CD4-positive, CD25-positive, alpha-beta regulatory T cell (primary cell): Measurements from ENCODE around the gene HMGXB4. TPM values are rescaled to one million over a fixed set of nuclear protein-coding genes. Genes with fewer than 3 reads are reported as not detected.

Experiments used
- ATAC-seq, 2 donors: fragments of 150-1000 bp; cut with Tn5 transposase; one replicate each; pipeline ENCODE4 v1.10.0; 2021; ENCODE audit warnings: low read depth in 2 of 2, moderate number of reproducible peaks in 2 of 2, moderate library complexity in 1 of 2
- DNase-seq, 3 donors: peaks; one replicate each; pipeline versions ENCODE4 v3.0.0 to v3.0.0-alpha.2; 2012 to 2022; ENCODE audit warnings: mixed read lengths in 1 of 3
- H3K27ac ChIP-seq: one replicate; pipeline ENCODE4 v1.7.0; 2013; ENCODE audit warnings: mild to moderate bottlenecking, low read length; ENCODE audit not compliant: insufficient read depth, poor library complexity, severe bottlenecking
- H3K27me3 ChIP-seq: one replicate; pipeline ENCODE4 v1.7.0; 2013; ENCODE audit warnings: low read length; ENCODE audit not compliant: control insufficient read depth, insufficient read depth
- H3K36me3 ChIP-seq: one replicate; pipeline ENCODE4 v1.7.0; 2013; ENCODE audit warnings: mild to moderate bottlenecking, low read length, moderate library complexity; ENCODE audit not compliant: control insufficient read depth, insufficient read depth
- H3K4me1 ChIP-seq: 2 replicates; pipeline ENCODE4 v1.7.0; 2013; ENCODE audit warnings: mild to moderate bottlenecking, low read length; ENCODE audit not compliant: insufficient read depth, control insufficient read depth, poor library complexity, severe bottlenecking
- H3K4me3 ChIP-seq: one replicate; pipeline ENCODE4 v1.7.0; 2013; ENCODE audit warnings: low read depth, mild to moderate bottlenecking, low read length, moderate library complexity
- H3K9me3 ChIP-seq, 2 experiments: 1 replicate in 1 of 2; 2 replicates in 1 of 2; pipeline ENCODE4 v1.7.0; 2013; ENCODE audit warnings: low read length in 2 of 2, mild to moderate bottlenecking in 1 of 2, moderate library complexity in 1 of 2; ENCODE audit not compliant: control insufficient read depth in 2 of 2
- H3K27ac Mint-ChIP-seq, 3 donors: one replicate each; pipeline ENCODE4 v1.8.0; 2020 to 2022; ENCODE audit warnings: mild to moderate bottlenecking in 3 of 3, mixed read lengths in 3 of 3, moderate library complexity in 2 of 3
- H3K27me3 Mint-ChIP-seq: one replicate; pipeline ENCODE4 v1.8.0; 2022; ENCODE audit warnings: mild to moderate bottlenecking, mixed read lengths
- H3K36me3 Mint-ChIP-seq: one replicate; pipeline ENCODE4 v1.8.0; 2020; ENCODE audit warnings: mixed read lengths
- H3K4me1 Mint-ChIP-seq, 4 donors: one replicate each; pipeline ENCODE4 v1.8.0; 2020 to 2022; ENCODE audit warnings: mixed read lengths in 4 of 4, mild to moderate bottlenecking in 1 of 4
- H3K4me3 Mint-ChIP-seq, 4 donors: one replicate each; pipeline ENCODE4 v1.8.0; 2020 to 2022; ENCODE audit warnings: mild to moderate bottlenecking in 4 of 4, mixed read lengths in 4 of 4, moderate library complexity in 3 of 4
- H3K9me3 Mint-ChIP-seq, 7 donors: one replicate each; pipeline ENCODE4 v1.8.0; 2020 to 2022; ENCODE audit warnings: mixed read lengths in 7 of 7, mild to moderate bottlenecking in 3 of 7, moderate library complexity in 2 of 7
- polyA plus RNA-seq, 4 donors: library from polyadenylated mRNA; unstranded; fragments of 300-500 nt; fragmentation: Illumina TruSeq; gene quantifications; one replicate each; pipeline ENCODE4 v1.2.3, GENCODE V29; 2021
- total RNA-seq: library from RNA; stranded (reverse); gene quantifications from one replicate; pipeline ENCODE4 v1.2.3, GENCODE V29; 2022

The HMGXB4 gene
- total and polyA plus RNA-seq, 5 donors from 2014 or later = 16.1 to 48.4 (median 17.8) TPM

DNA sequence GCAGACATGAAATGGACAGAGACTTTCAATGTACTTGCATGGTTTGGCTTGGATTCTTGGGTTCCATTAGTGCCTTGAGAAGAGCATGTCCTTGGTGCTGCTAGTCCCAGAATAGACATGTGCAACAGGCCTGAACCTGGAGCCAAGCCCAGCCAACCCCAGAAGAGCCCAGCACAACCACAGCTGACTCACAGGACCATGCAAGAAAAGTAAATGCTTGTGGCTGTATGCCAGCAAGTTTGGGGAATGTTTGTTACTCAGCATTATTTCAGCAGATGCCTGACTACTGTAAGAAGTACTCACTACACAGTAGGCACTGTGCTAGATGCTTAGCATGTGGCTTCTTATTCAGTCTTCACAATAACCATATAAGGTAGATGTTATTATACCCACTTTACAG is 39.2 kb upstream of the HMGXB4 start:
- Mint-ChIP-seq H3K4me3 (no peak overlapping the region), H3K36me3 (no peaks in the 10 kb centered on the region), H3K9me3 (peaks cover 0 to 3% (median 0%) of the 10 kb centered on the region in 7 donors), H3K4me1 (no peaks in the 10 kb centered on the region), H3K27me3 (peaks cover 11% of the 10 kb centered on the region), H3K27ac (no peak overlapping the region)
- no peaks in the 10 kb centered on the region for H3K9me3 ChIP-seq
- DNase-seq = no peak
- no peak for ATAC-seq
- no peaks in the 10 kb centered on the region for H3K4me1 ChIP-seq
- no peak overlapping the region for H3K27ac ChIP-seq
- H3K36me3 ChIP-seq = no peaks in the 10 kb centered on the region
- peaks cover 3% of the 10 kb centered on the region for H3K27me3 ChIP-seq
- H3K4me3 ChIP-seq = no peak overlapping the region

DNA sequence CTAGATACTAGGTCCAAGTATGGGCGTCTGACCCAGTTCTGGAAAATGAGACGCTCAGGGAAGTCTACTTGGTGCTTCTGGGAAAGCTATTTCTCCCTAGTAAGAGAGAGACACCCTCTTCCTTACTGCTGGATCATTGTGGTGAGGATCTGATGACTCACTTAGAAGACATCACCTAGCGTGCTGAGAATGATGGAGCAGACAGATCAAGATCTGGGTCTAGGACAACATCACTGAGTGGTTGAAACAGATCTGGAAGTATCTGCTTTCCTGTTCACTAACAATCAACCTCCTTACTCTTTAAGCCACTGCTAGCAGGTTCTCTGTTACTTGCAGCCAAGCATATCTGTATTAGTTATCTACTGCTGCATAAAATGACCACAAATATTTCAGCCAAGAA is 38.3 kb upstream of the HMGXB4 start:
- peaks cover 3% of the 10 kb centered on the region for H3K27me3 ChIP-seq
- no peaks in the 10 kb centered on the region for H3K4me1 Mint-ChIP-seq
- no peaks in the 10 kb centered on the region for H3K36me3 ChIP-seq
- H3K4me1 ChIP-seq = no peaks in the 10 kb centered on the region
- H3K27ac Mint-ChIP-seq = peak overlapping the region in 1 of 3 donors; percentile 63
- H3K4me3 Mint-ChIP-seq = no peak overlapping the region
- H3K27me3 Mint-ChIP-seq = peaks cover 13% of the 10 kb centered on the region
- no peaks in the 10 kb centered on the region for H3K36me3 Mint-ChIP-seq
- ATAC-seq = no peak
- no peak overlapping the region for H3K27ac ChIP-seq
- peaks cover 0 to 3% (median 0%) of the 10 kb centered on the region in 7 donors for H3K9me3 Mint-ChIP-seq
- DNase-seq = no peak
- H3K4me3 ChIP-seq = no peak overlapping the region
- no peaks in the 10 kb centered on the region for H3K9me3 ChIP-seq

DNA sequence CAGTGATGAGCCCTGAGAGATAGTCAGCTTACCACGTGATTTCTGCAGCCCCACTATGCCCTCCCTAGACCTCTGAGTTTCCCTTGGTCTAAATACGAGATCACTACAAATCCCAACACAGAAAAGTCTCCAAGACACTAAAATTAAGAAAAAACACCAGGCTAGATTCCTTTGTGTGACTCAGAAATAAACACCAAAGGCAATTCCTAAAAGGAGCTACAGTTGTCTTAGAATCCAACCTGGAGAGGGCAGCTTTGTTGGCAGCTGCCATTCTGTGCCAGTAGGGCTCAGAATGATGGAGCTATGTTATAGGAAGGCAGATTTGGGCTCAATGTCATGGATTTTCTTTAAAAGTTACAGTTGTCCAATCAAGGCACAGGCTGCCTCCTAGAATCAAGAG is 37.1 kb upstream of the HMGXB4 start:
- ATAC-seq (no peak), DNase-seq (no peak)
- no peak overlapping the region for H3K27ac Mint-ChIP-seq
- Histone ChIP-seq H3K4me1 (no peaks in the 10 kb centered on the region), H3K36me3 (no peaks in the 10 kb centered on the region), H3K27me3 (peaks cover 3% of the 10 kb centered on the region), H3K9me3 (no peaks in the 10 kb centered on the region), H3K27ac (no peak overlapping the region), H3K4me3 (no peak overlapping the region)
- peaks cover 0 to under 1% (median 0%) of the 10 kb centered on the region in 4 donors for H3K4me1 Mint-ChIP-seq
- H3K27me3 Mint-ChIP-seq = peaks cover 19% of the 10 kb centered on the region
- H3K9me3 Mint-ChIP-seq = peaks cover 0 to 3% (median 0%) of the 10 kb centered on the region in 7 donors
- H3K4me3 Mint-ChIP-seq = no peak overlapping the region
- no peaks in the 10 kb centered on the region for H3K36me3 Mint-ChIP-seq

DNA sequence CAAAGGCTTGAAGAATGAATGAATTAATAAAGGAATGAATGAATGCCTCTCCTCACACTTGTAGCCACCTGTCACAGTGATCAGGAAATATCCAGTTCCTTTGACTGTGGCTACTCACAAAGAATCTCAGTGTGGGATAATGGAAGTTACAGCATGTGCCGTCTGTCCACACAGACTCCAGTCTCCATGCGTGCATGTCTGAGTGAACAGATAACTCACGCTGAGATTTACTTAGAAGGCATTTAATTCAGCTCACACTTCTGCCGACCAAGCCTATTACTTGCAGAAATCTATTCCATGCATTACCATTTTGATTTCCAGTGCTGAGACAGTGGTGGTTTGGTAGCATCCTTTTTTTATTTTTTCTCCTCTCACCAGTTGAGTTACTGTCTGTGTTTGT is 32.3 kb upstream of the HMGXB4 start:
- H3K4me1 ChIP-seq = no peaks in the 10 kb centered on the region
- H3K27ac ChIP-seq = no peak overlapping the region
- H3K4me1 Mint-ChIP-seq = peaks cover 0 to 2% (median 0%) of the 10 kb centered on the region in 4 donors
- no peaks in the 10 kb centered on the region for H3K36me3 Mint-ChIP-seq
- no peak overlapping the region for H3K27ac Mint-ChIP-seq
- DNase-seq (no peak), ATAC-seq (no peak)
- H3K36me3 ChIP-seq = no peaks in the 10 kb centered on the region
- H3K27me3 ChIP-seq = peaks cover 7% of the 10 kb centered on the region
- H3K9me3 ChIP-seq = no peaks in the 10 kb centered on the region
- H3K9me3 Mint-ChIP-seq = peaks cover 0 to 5% (median 0%) of the 10 kb centered on the region in 7 donors
- no peak overlapping the region for H3K4me3 Mint-ChIP-seq
- no peak overlapping the region for H3K4me3 ChIP-seq
- H3K27me3 Mint-ChIP-seq = peaks cover 25% of the 10 kb centered on the region

DNA sequence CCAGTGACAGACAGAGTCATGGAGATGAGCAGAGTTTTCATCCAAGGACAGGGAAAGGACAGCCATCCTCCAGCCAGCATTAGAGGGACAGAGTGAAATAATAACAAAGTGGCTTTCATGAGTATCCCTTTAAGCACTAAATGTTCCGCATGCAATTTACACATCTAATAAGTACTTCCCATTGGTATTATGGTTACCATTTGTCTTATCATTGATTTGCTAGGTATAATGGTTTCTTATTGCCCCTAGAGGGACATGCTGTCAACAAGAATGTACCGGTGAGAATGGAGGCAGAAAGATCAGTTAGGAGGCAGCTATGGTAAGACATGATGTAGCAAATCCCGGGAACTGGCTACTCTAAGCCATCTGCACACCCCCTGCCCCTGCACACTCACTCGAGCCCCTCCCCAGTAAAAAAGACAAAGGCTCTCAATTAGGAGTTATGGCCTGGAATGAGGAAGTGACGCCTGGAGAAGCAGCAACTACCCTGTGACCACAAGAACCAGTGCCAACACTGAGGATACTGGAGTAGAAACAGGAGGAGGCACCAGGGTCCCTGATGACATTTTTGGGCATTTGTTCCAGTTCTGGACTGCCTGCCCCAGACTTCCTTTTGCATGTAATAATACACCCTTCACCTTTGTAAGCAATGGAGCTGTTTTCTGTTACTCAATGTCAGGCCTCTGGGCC is 30.2 kb upstream of the HMGXB4 start:
- Mint-ChIP-seq H3K4me3 (no peak overlapping the region), H3K27me3 (peaks cover 31% of the 10 kb centered on the region), H3K9me3 (peaks cover 0 to 5% (median 0%) of the 10 kb centered on the region in 7 donors), H3K27ac (no peak overlapping the region), H3K36me3 (no peaks in the 10 kb centered on the region), H3K4me1 (peaks cover 0 to 9% (median 6%) of the 10 kb centered on the region in 4 donors)
- H3K4me3 ChIP-seq = no peak overlapping the region
- ATAC-seq (no peak), DNase-seq (no peak)
- peaks cover 5% of the 10 kb centered on the region for H3K27me3 ChIP-seq
- no peak overlapping the region for H3K27ac ChIP-seq
- no peaks in the 10 kb centered on the region for H3K9me3 ChIP-seq
- no peaks in the 10 kb centered on the region for H3K4me1 ChIP-seq
- no peaks in the 10 kb centered on the region for H3K36me3 ChIP-seq

DNA sequence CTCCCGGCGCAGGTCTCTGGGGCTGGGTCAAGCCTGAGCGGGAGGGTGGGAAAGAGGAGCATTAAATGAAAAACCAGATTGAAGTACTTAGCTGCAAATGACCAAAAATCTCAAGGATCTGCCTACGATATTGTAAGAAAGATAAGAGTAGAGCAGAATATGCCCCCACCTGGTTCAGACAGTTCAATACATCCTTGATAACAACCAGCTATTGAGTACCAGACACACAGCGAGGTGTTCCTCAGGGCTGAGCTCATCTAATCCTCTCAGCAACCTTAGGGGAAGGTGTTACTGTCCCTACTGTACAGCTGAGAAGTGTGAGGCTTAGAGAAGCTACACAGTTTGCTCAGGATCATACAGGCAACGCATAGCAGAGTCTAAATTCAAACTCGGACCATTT is 27.4 kb upstream of the HMGXB4 start:
- no peaks in the 10 kb centered on the region for H3K9me3 ChIP-seq
- peaks cover 4% of the 10 kb centered on the region for H3K27me3 ChIP-seq
- Mint-ChIP-seq H3K4me3 (no peak overlapping the region), H3K27me3 (peaks cover 23% of the 10 kb centered on the region), H3K36me3 (no peaks in the 10 kb centered on the region), H3K4me1 (peaks cover 0 to 9% (median 6%) of the 10 kb centered on the region in 4 donors), H3K27ac (peak overlapping the region in 1 of 3 donors; percentile 24), H3K9me3 (peaks cover 0 to 3% (median 0%) of the 10 kb centered on the region in 7 donors)
- no peak overlapping the region for H3K4me3 ChIP-seq
- DNase-seq = no peak
- no peaks in the 10 kb centered on the region for H3K4me1 ChIP-seq
- H3K27ac ChIP-seq = no peak overlapping the region
- ATAC-seq = no peak
- H3K36me3 ChIP-seq = no peaks in the 10 kb centered on the region

DNA sequence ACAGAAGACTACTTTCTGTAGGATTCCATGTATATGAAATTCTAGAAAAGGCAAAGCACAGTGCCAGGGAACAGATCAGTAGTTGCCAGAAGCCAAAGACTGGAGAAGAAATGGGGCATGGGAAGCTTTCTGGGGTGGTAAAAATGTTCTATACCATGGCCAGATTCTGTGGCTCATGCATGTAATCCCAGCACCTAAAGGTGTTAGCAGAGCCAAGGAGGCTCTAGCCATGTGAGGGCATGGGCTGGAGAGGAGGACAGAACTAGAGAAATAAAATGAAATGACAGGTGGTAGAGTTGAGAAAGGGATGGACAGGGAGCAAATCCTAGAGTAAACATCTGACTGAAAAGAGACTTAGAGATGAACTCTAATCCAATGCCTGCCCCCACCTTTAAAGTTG is 26.9 kb upstream of the HMGXB4 start:
- H3K27ac ChIP-seq = no peak overlapping the region
- H3K36me3 ChIP-seq = no peaks in the 10 kb centered on the region
- H3K27me3 ChIP-seq = peaks cover 4% of the 10 kb centered on the region
- no peak overlapping the region for H3K4me3 Mint-ChIP-seq
- no peaks in the 10 kb centered on the region for H3K9me3 ChIP-seq
- H3K27me3 Mint-ChIP-seq = peaks cover 21% of the 10 kb centered on the region
- H3K4me1 ChIP-seq = no peaks in the 10 kb centered on the region
- H3K27ac Mint-ChIP-seq = peak overlapping the region in 2 of 3 donors; percentile 24 to 82
- ATAC-seq (no peak), DNase-seq (no peak)
- no peaks in the 10 kb centered on the region for H3K36me3 Mint-ChIP-seq
- H3K9me3 Mint-ChIP-seq = peaks cover 0 to 3% (median 0%) of the 10 kb centered on the region in 7 donors
- no peak overlapping the region for H3K4me3 ChIP-seq
- H3K4me1 Mint-ChIP-seq = peaks cover 0 to 9% (median 5%) of the 10 kb centered on the region in 4 donors
